GM18870 (cell line): ENCODE data around the gene PITPNM1.

Source experiments
- ATAC-seq: cut with Tn5 transposase; IDR thresholded peaks from one replicate; pipeline ENCODE4 v1.9.1; 2021; ENCODE audit warnings: moderate library complexity; ENCODE audit not compliant: unreplicated experiment

PITPNM1 gene

DNA sequence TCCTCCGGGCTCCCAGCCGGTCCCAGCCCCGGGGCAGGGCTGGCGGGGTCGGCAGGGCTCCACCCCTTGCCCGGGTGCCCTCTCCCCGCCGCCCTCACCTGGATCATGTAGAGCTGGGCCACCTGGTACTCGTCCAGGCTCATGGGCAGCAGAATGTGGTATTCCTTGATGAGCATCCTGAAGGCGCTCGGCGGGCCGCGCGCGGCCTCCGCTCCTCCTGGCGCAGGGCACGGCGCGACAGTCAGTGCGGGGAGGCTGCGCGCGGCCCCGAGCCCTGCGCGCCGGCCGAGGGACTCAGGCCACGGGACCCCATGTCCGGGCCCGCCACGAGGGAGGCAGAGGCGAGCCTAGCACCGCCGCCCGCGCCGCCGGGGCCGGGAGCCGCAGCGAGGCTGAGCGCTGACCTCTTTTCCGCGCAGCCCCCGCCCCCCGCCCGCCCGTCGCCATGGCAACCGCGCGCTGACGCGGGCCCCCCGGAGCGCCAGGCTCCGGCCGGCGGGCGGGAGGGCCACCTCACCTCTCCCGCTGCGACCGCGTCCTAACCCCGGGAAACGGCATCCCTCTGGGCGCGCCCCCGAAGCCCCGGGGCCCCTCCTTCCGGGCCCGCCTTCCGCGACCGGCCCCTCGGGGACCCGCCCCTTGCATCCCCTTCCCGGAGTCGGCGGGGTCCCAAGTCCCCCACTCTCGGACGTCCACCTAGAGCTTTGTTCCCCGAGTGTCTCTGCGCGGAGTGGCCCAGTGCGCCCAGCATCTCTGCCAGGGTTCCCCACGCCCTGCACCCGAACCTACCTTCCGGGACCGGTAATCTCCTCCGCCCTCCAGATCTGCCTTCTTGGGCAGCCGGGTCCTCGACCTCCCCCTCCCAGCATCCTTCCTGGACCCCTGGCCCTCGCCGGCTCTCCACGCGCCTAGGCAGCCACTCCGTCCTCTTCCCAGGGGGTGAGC, 886 bp downstream of the PITPNM1 start:
- ATAC-seq, result no peak

- ATAC-seq, result no peak
These were observed 1.8 kb downstream of the PITPNM1 start for GRCh38 chr11:67503119-67504004.

DNA sequence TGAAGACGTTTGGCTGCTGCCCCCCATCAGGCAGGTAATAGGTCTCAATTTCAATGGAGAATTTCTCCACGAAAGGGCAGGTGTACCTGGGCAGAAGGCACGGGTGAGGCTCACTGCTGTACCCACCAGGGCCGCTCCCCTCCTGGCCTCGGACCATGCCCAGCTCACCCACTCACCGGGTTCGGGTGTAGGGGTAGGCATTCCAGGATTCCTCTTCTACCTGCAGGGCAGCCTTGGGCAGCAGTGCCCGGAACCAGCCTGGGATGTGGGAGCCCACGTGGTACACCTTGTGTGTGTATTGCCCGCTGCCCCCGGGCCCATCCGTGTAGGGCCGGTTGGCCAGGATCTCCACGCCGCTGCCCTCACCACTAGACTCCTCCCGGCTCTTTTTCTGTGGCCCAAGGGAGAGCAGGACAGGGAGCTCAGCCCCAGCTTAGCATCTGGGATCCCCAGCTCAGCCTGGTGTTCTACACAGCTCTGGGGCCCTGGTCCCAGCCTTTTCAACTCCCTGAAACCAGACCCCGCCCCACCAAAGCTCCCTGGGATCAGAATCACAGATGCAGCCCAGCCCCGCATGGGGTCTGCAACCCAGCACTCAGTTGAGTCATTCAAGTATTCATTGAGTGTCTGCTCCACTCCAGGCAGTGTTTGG, 2.7 kb downstream of the PITPNM1 start:
- ATAC-seq, result no peak

- ATAC-seq, result no peak
These were observed 3.3 kb downstream of the PITPNM1 start for GRCh38 chr11:67501854-67502253.

GRCh38 chr11:67500831-67501715, 4.1 kb downstream of the PITPNM1 start:
- ATAC-seq, result no peak

GRCh38 chr11:67500484-67500821, 4.7 kb downstream of the PITPNM1 start:
- ATAC-seq, result no peak

GRCh38 chr11:67499808-67500483, 5.2 kb downstream of the PITPNM1 start:
- no peak for ATAC-seq

DNA sequence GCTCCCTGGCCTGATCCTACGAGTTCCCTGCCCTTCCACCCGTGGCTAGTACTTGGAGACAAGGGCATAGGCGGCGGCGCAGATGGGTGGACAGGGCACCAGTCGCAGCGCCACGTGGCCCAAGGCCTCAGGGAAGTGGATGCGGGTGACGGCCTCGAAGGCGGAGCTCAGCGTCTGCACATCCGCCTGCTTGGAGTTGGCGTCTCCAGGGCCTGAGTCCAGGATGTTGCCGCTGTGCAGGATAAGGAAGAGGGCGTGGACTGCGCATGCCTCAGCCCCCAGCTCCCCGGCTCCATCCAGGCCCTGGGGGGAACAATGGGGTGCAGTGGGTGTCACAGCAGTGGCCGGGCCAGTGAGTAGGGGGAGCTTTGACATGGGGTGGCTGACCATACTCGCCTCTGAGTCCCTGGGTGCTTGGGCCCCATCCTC, 6.6 kb downstream of the PITPNM1 start:
- no peak for ATAC-seq

GRCh38 chr11:67497656-67498291, 7.4 kb downstream of the PITPNM1 start:
- ATAC-seq, result no peak

DNA sequence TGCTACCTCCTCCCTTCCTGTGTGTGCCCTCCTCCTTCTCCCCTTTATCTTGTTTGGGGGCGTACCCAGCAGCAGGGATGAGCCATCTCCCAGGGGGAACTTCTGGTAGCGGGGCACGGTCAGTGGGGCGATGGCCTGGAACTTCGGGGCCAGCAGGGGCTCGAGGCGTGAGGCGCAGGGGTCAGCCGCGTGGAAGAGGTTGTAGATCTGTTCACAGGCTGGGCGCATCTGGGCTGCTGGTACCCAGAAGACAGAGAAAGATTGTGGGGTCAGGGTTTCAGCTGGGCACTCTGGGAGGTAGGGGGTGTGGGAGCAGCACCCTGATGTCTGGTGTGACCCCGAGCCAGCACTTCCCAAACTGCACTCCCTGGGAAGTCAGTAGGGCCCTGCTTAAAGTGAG, 9.1 kb downstream of the PITPNM1 start:
- no peak for ATAC-seq

DNA sequence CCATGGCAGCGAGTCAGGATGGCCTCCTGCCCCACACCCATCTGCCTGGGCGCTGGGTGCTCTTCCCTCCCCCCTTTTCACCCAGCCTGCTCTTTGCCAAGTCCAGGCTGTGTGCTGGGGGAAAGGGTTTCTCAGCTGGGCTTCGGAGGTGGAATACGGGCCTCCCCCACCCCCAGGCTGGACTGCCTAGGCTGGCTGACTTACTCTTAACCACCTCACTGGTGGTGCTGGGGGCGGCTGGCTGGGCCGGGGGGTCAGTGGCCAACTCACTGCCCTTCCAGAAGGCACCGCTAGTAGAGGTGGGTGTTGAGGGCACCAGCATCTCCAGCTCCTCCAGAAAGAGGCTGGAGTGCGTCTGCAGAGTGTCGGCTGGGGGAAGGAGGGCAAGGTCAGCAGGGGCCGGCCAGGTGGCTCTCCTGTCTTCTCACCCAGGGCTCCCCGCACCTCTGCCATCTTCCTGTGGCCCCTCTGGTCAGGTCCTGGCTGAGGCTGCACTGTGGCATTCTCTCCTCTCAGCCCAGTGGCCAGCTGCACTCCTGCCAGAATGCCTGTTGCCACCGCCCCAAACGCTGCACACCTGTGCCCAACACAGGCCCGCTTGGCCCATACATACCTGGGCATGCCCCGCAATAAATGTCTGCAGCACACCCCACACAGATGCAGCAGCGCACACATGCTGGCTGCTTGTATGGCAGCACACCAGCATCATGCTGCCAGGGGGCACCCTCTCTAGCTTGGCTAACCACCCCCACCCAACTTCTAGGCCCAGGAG, 9.7 kb downstream of the PITPNM1 start:
- no peak for ATAC-seq

DNA sequence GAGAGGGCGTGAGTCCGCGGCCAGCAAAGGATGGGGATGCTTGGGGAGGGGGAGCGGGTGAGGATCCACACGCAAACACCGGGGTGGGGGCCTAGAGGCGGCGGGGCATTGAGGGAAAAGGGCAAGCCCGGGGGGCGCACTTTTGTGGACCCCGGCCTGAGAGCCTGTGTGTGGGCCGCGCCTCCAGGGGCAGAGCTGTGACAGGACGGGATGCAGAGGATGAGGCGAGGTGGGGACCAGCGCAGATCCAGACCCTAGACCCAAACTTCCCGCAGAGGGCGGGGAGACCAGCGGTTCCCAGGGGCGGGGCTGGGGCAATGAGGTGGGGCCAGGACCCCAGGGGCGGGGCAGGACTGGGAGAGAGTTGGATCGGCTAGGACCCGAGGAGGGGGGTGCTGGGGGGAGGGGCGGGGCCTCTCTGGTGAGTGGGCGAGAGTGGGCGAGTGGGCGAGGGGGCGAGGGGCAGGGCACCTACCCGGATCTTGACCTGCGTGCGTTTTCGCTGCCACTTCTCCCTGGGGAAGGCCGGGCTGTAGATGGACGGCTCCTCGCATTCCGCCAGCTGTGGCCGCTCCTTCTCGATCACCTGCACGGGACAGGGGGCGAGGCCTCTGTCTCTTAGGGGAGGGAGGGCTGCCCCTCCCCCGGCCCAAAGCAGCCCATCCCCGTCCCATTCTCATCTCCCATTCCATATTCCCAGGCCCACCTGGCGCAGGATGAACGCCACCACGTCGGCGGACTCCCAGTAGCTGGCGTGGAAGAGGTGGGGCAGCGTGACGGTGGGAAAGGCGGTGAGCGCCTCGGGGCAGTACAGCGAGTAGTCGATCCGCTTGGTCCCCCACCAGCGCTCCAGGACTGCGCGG, 10.6 kb downstream of the PITPNM1 start:
- no peak for ATAC-seq

- ATAC-seq, result no peak
These were observed 11.4 kb downstream of the PITPNM1 start for GRCh38 chr11:67493548-67494370.

GRCh38 chr11:67492801-67493547, 12.2 kb downstream of the PITPNM1 start:
- no peak for ATAC-seq

DNA sequence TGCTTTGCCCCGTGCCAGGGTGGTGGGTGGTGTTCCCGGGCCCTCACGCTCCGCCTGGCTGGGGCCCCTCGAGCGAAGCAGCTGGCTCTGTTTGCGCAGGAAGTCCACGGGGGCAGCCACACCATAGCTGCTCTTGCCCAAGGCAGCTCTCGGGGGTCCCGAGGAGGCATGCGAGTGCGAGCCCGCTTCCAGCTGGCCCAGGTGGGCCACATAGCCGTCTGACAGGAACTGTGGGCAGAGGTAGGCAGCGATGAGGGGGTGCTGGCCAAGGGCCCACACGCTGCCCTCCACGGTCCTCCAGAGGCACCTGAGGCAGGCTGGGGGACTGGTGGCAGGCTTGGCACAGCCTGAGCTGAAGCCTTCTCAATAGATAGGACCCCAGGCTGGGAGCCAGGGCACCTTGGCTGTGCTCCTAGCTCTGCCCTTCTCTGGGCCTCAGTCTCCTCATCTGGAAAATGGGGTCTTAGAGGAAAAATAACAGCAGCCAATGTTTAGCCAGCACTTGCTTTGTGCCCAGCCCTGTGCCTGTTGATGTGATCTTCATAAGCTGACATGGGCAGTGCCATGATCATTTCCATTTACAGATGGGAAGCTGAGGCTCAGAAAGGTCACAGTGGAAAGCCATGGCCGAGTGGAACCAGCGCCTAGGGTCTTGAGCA, 13.0 kb downstream of the PITPNM1 start:
- no peak for ATAC-seq
